ENCODE measurements around the gene STARD4.
A peak's percentile ranks its signal among the peaks of the same experiment; 100 is the strongest.

The STARD4 gene

GRCh38 chr5:111511831-111512374, 432 bp downstream of the STARD4 start:
- TF ChIP-seq CTCF (IDR thresholded peaks at IDR 0.05; ENCODE audit: low read depth, low read length, missing control alignments), result no peak

GRCh38 chr5:111511174-111511830, 1.0 kb downstream of the STARD4 start:
- no peak for DNase-seq (ENCODE audit: extremely low read depth, low read depth)
- H3K4me3 ChIP-seq (replicated peaks; ENCODE audit: low read depth, low read length), result peak overlapping the region; percentile 84
- no peak for TF ChIP-seq CTCF (IDR thresholded peaks at IDR 0.05; ENCODE audit: low read depth, low read length, missing control alignments)

More at GRCh38 chr5:111511831-111512374, 432 bp downstream of the STARD4 start:
- H3K4me3 ChIP-seq (replicated peaks; ENCODE audit: low read depth, low read length), result peak overlapping the region; percentile 84
- DNase-seq (ENCODE audit: extremely low read depth, low read depth), result no peak

GRCh38 chr5:111509119-111509518, 3.2 kb downstream of the STARD4 start:
- TF ChIP-seq CTCF (IDR thresholded peaks at IDR 0.05; ENCODE audit: low read depth, low read length, missing control alignments), result no peak
- no peak for DNase-seq (ENCODE audit: extremely low read depth, low read depth)
- no peak overlapping the region for H3K4me3 ChIP-seq (replicated peaks; ENCODE audit: low read depth, low read length)

GRCh38 chr5:111507276-111507675, 5.1 kb downstream of the STARD4 start:
- no peak for DNase-seq (ENCODE audit: extremely low read depth, low read depth)
- H3K4me3 ChIP-seq (replicated peaks; ENCODE audit: low read depth, low read length), result no peak overlapping the region
- no peak for TF ChIP-seq CTCF (IDR thresholded peaks at IDR 0.05; ENCODE audit: low read depth, low read length, missing control alignments)

GRCh38 chr5:111505096-111505495, 7.2 kb downstream of the STARD4 start:
- no peak for TF ChIP-seq CTCF (IDR thresholded peaks at IDR 0.05; ENCODE audit: low read depth, low read length, missing control alignments)
- DNase-seq (ENCODE audit: extremely low read depth, low read depth), result no peak
- no peak overlapping the region for H3K4me3 ChIP-seq (replicated peaks; ENCODE audit: low read depth, low read length)

- no peak for TF ChIP-seq CTCF (IDR thresholded peaks at IDR 0.05; ENCODE audit: low read depth, low read length, missing control alignments)
- H3K4me3 ChIP-seq (replicated peaks; ENCODE audit: low read depth, low read length), result no peak overlapping the region
- DNase-seq (ENCODE audit: extremely low read depth, low read depth), result no peak
These were observed 9.4 kb downstream of the STARD4 start for GRCh38 chr5:111502956-111503355.

Measured in HFF-Myc (cell line).